ENCODE data around the gene TENT5A.
"Not testable (repeated sequence)": the region's sequence is repeated elsewhere in the genome, so short reads cannot be mapped to it uniquely, and the experiment has no call there.

The TENT5A gene

GRCh38 chr6:81751388-81752083 lies 945 bp downstream of the TENT5A start:
- DNase-seq (ENCODE audit: extremely low read depth in 1 of 2, low read depth in 1 of 2), result no peak

GRCh38 chr6:81750681-81751387 lies 1.6 kb downstream of the TENT5A start:
- no peak for DNase-seq (ENCODE audit: extremely low read depth in 1 of 2, low read depth in 1 of 2)

- no peak for DNase-seq (ENCODE audit: extremely low read depth in 1 of 2, low read depth in 1 of 2)
These were observed 2.3 kb downstream of the TENT5A start for GRCh38 chr6:81750200-81750599.

GRCh38 chr6:81749707-81750106 lies 2.8 kb downstream of the TENT5A start:
- DNase-seq (ENCODE audit: extremely low read depth in 1 of 2, low read depth in 1 of 2), result no peak

- DNase-seq (ENCODE audit: extremely low read depth in 1 of 2, low read depth in 1 of 2), result no peak
These were observed 3.5 kb downstream of the TENT5A start for GRCh38 chr6:81748994-81749393.

GRCh38 chr6:81747327-81747726 lies 5.2 kb downstream of the TENT5A start:
- DNase-seq (ENCODE audit: extremely low read depth in 1 of 2, low read depth in 1 of 2), result no peak

GRCh38 chr6:81744131-81744530 lies 8.3 kb downstream of the TENT5A start:
- no peak for DNase-seq (ENCODE audit: extremely low read depth in 1 of 2, low read depth in 1 of 2)

GRCh38 chr6:81743649-81744048 lies 8.8 kb downstream of the TENT5A start:
- DNase-seq (ENCODE audit: extremely low read depth in 1 of 2, low read depth in 1 of 2), result no peak

GRCh38 chr6:81741689-81742088 lies 10.8 kb downstream of the TENT5A start:
- DNase-seq (ENCODE audit: extremely low read depth in 1 of 2, low read depth in 1 of 2), result no peak

- not testable (repeated sequence) for DNase-seq (ENCODE audit: extremely low read depth in 1 of 2, low read depth in 1 of 2)
These were observed 11.9 kb downstream of the TENT5A start for GRCh38 chr6:81740591-81740990.

- DNase-seq (ENCODE audit: extremely low read depth in 1 of 2, low read depth in 1 of 2), result no peak
These were observed 13.0 kb downstream of the TENT5A start for GRCh38 chr6:81739230-81740195.

- no peak for DNase-seq (ENCODE audit: extremely low read depth in 1 of 2, low read depth in 1 of 2)
These were observed 16.1 kb downstream of the TENT5A start for GRCh38 chr6:81736428-81736827.

- no peak for DNase-seq (ENCODE audit: extremely low read depth in 1 of 2, low read depth in 1 of 2)
These were observed 16.6 kb downstream of the TENT5A start for GRCh38 chr6:81735756-81736380.

GRCh38 chr6:81734500-81735150 lies 17.9 kb downstream of the TENT5A start:
- no peak for DNase-seq (ENCODE audit: extremely low read depth in 1 of 2, low read depth in 1 of 2)

- no peak for DNase-seq (ENCODE audit: extremely low read depth in 1 of 2, low read depth in 1 of 2)
These were observed 18.4 kb downstream of the TENT5A start for GRCh38 chr6:81734081-81734480.

GRCh38 chr6:81731814-81732213 lies 20.7 kb downstream of the TENT5A start:
- DNase-seq (ENCODE audit: extremely low read depth in 1 of 2, low read depth in 1 of 2), result no peak

GRCh38 chr6:81727876-81728517 lies 24.5 kb downstream of the TENT5A start:
- no peak for DNase-seq (ENCODE audit: extremely low read depth in 1 of 2, low read depth in 1 of 2)

GRCh38 chr6:81725127-81725526 lies 27.4 kb downstream of the TENT5A start:
- no peak for DNase-seq (ENCODE audit: extremely low read depth in 1 of 2, low read depth in 1 of 2)

- DNase-seq (ENCODE audit: extremely low read depth in 1 of 2, low read depth in 1 of 2), result no peak
These were observed 29.8 kb downstream of the TENT5A start for GRCh38 chr6:81722506-81723223.

Measured in stimulated activated CD8-positive, alpha-beta memory T cell treated with anti-CD3 and anti-CD28 coated beads, Interleukin-7, amount 100 ng/mL, for 48 hours (primary cell).